Epithelial cell of proximal tubule (primary cell): Measurements from ENCODE around the gene SCGB3A1. TPM values are rescaled to one million over a fixed set of nuclear protein-coding genes. Genes with fewer than 3 reads are reported as not detected.

Source experiments
- DNase-seq: peaks from one replicate; pipeline ENCODE4 v3.0.0-alpha.2; 2011; ENCODE audit warnings: low read depth
- H3K4me3 ChIP-seq: 2 replicates; pipeline ENCODE4 v1.5.1; 2011; ENCODE audit warnings: low read depth, mild to moderate bottlenecking, low read length
- CTCF ChIP-seq: conservative IDR thresholded peaks from 2 replicates; pipeline ENCODE4 v1.5.1; 2012; ENCODE audit warnings: low read depth, mild to moderate bottlenecking, low read length
- total RNA-seq: library from RNA; depleted of rRNA; stranded (reverse); fragments of >200 nt; gene quantifications from 2 replicates; pipeline ENCODE4 v1.2.3, GENCODE V29; 2015

Gene SCGB3A1
- total RNA-seq, 1 donor from 2014 or later = not detected

GRCh38 chr5:180611140-180611850, 20.0 kb upstream of the SCGB3A1 start:
- H3K4me3 ChIP-seq = no peak overlapping the region
- TF ChIP-seq CTCF = no peak
- no peak for DNase-seq

GRCh38 chr5:180609817-180610550, 18.7 kb upstream of the SCGB3A1 start:
- H3K4me3 ChIP-seq = no peak overlapping the region
- no peak for DNase-seq
- TF ChIP-seq CTCF = no peak

GRCh38 chr5:180609386-180609785, 18.1 kb upstream of the SCGB3A1 start:
- no peak for TF ChIP-seq CTCF
- DNase-seq = no peak
- H3K4me3 ChIP-seq = no peak overlapping the region

GRCh38 chr5:180608572-180609310, 17.4 kb upstream of the SCGB3A1 start:
- H3K4me3 ChIP-seq = no peak overlapping the region
- no peak for TF ChIP-seq CTCF
- DNase-seq = no peak

GRCh38 chr5:180607861-180608571, 16.7 kb upstream of the SCGB3A1 start:
- DNase-seq = no peak
- no peak overlapping the region for H3K4me3 ChIP-seq
- no peak for TF ChIP-seq CTCF

GRCh38 chr5:180606215-180606785, 15.0 kb upstream of the SCGB3A1 start:
- TF ChIP-seq CTCF = no peak
- DNase-seq = no peak
- no peak overlapping the region for H3K4me3 ChIP-seq
